ENCODE measurements around the gene C11orf21. TPM values are rescaled to one million over a fixed set of nuclear protein-coding genes. Genes with fewer than 3 reads are reported as not detected.

C11orf21 gene
- total and polyA plus RNA-seq, 10 of the 15 experiments (the other 5 are each of a cell fraction or from before 2014, with no cell fraction given), result 0.04 to 0.26 (median 0.11) TPM; not detected in 7

GRCh38 chr11:2295971-2296912 lies 5.5 kb downstream of the C11orf21 start:
- no peak overlapping the region for H3K27ac ChIP-seq (ENCODE audit: control insufficient read depth, insufficient read depth)
- ChIA-PET RAD21 (ENCODE audit: unreplicated experiment) (no interaction called here), CTCF (no interaction called here), SMC1A (ENCODE audit: uncharacterized antibody, unreplicated experiment) (no interaction called here), POLR2A (no interaction called here)
- H3K4me1 ChIP-seq (ENCODE audit: control insufficient read depth, insufficient read depth, low read length), result no peaks in the 10 kb centered on the region
- no peaks in the 10 kb centered on the region; a peak in 2 of 4 replicates for H3K27me3 ChIP-seq (replicated peaks in 1 of 2; ENCODE audit: control insufficient read depth in 2 of 2, insufficient read depth in 2 of 2, low read length in 1 of 2)
- H3K4me3 ChIP-seq, result no peak overlapping the region
- no peaks in the 10 kb centered on the region for H4K20me1 ChIP-seq (ENCODE audit: control insufficient read depth, insufficient read depth)
- intact Hi-C loops (cut with micrococcal nuclease; ENCODE audit: unreplicated experiment), result loop anchor here (5.0 kb wide), 1 partner anchor 99 kb away; no protein-coding TSS in a partner anchor
- DNase-seq (ENCODE audit: low read depth, low spot score) (no peak), FAIRE-seq (no peak), ATAC-seq (no peak)
- H3K36me3 ChIP-seq (ENCODE audit: control insufficient read depth in 2 of 2, insufficient read depth in 2 of 2, low read length in 1 of 2), result no peaks in the 10 kb centered on the region
- no peak overlapping the region for H3K9ac ChIP-seq (ENCODE audit: control insufficient read depth, insufficient read depth, low read length)
- no peaks in the 10 kb centered on the region for H3K79me2 ChIP-seq (ENCODE audit: control insufficient read depth, insufficient read depth, low read length)
- H3K9me3 ChIP-seq (replicated peaks; ENCODE audit: control insufficient read depth, insufficient read depth, low read length), result no peaks in the 10 kb centered on the region
- TF ChIP-seq RAD21 (IDR thresholded peaks at IDR 0.05; ENCODE audit: insufficient read depth, low read depth, low read length) (no peak), CTCF (IDR thresholded peaks at IDR 0.05 in 2 of 3, conservative IDR thresholded peaks at IDR 0.05 in 1 of 3; ENCODE audit: control insufficient read depth in 2 of 3, extremely low read depth in 1 of 3, insufficient read depth in 1 of 3, low read depth in 3 of 3, low read length in 3 of 3) (no peak), POU2F2 (IDR thresholded peaks at IDR 0.05; ENCODE audit: borderline replicate concordance, low read depth, low read length) (no peak), USF1 (IDR thresholded peaks at IDR 0.05; ENCODE audit: borderline replicate concordance, extremely low read length, insufficient read depth, low read depth, low read length) (no peak), MEF2A (IDR thresholded peaks at IDR 0.05; ENCODE audit: insufficient read depth, low read depth, low read length) (no peak), ATF7 (IDR thresholded peaks at IDR 0.05; ENCODE audit: low read depth) (no peak), IRF5 (IDR thresholded peaks at IDR 0.05; ENCODE audit: borderline replicate concordance) (no peak), GABPA (IDR thresholded peaks at IDR 0.05; ENCODE audit: low read depth) (no peak), EED (IDR thresholded peaks at IDR 0.05; ENCODE audit: low read depth) (no peak), EP300 (IDR thresholded peaks at IDR 0.05; ENCODE audit: borderline replicate concordance in 1 of 2, control insufficient read depth in 1 of 2, low read depth in 2 of 2, low read length in 2 of 2) (no peak), E4F1 (IDR thresholded peaks at IDR 0.05; ENCODE audit: borderline replicate concordance, partially characterized antibody) (no peak), ZBED1 (IDR thresholded peaks at IDR 0.05; ENCODE audit: borderline replicate concordance) (no peak)
- BruUV-seq (replicated peaks), result no TSS peak
- 14% methylated on average over 17 of the region's 17 CpGs for WGBS (ENCODE audit: insufficient coverage, insufficient replicate concordance, low lambda C conversion rate, missing lambda C conversion rate)
- in situ Hi-C loops (cut with MboI), result no loop called here
- no peak overlapping the region for H3K4me2 ChIP-seq (ENCODE audit: control insufficient read depth, insufficient read depth)
- H2AFZ ChIP-seq (ENCODE audit: control insufficient read depth, low read depth, low read length), result no peak overlapping the region
